HS-5 (cell line): ENCODE measurements around the gene STIMATE.

Source experiments
- DNase-seq: peaks from one replicate; pipeline ENCODE4 v3.0.0-alpha.2; 2012; ENCODE audit warnings: low read depth

The STIMATE gene

GRCh38 chr3:52893723-52894122 lies 3.6 kb downstream of the STIMATE start:
- DNase-seq: no peak

- no peak for DNase-seq
Measured at GRCh38 chr3:52892625-52893311, 4.6 kb downstream of the STIMATE start.

GRCh38 chr3:52892290-52892624 lies 5.1 kb downstream of the STIMATE start:
- DNase-seq: no peak

GRCh38 chr3:52891615-52892081 lies 5.7 kb downstream of the STIMATE start:
- no peak for DNase-seq

- no peak for DNase-seq
Measured at GRCh38 chr3:52891164-52891563, 6.2 kb downstream of the STIMATE start.

GRCh38 chr3:52890735-52891134 lies 6.6 kb downstream of the STIMATE start:
- no peak for DNase-seq

GRCh38 chr3:52889901-52890300 lies 7.4 kb downstream of the STIMATE start:
- no peak for DNase-seq

GRCh38 chr3:52887166-52887565 lies 10.2 kb downstream of the STIMATE start:
- DNase-seq: no peak

- DNase-seq: no peak
Measured at GRCh38 chr3:52886049-52886730, 11.2 kb downstream of the STIMATE start.

- DNase-seq: no peak
Measured at GRCh38 chr3:52882377-52882776, 15.0 kb downstream of the STIMATE start.

GRCh38 chr3:52881871-52882270 lies 15.5 kb downstream of the STIMATE start:
- no peak for DNase-seq

GRCh38 chr3:52880474-52880873 lies 16.9 kb downstream of the STIMATE start:
- no peak for DNase-seq

GRCh38 chr3:52880047-52880446 lies 17.3 kb downstream of the STIMATE start:
- no peak for DNase-seq

GRCh38 chr3:52879581-52879980 lies 17.8 kb downstream of the STIMATE start:
- no peak for DNase-seq

GRCh38 chr3:52879090-52879489 lies 18.3 kb downstream of the STIMATE start:
- no peak for DNase-seq

GRCh38 chr3:52877085-52877484 lies 20.3 kb downstream of the STIMATE start:
- no peak for DNase-seq

GRCh38 chr3:52874864-52875587 lies 22.3 kb downstream of the STIMATE start:
- no peak for DNase-seq

- no peak for DNase-seq
Measured at GRCh38 chr3:52874160-52874701, 23.1 kb downstream of the STIMATE start.

GRCh38 chr3:52873433-52874159 lies 23.8 kb downstream of the STIMATE start:
- no peak for DNase-seq

GRCh38 chr3:52872245-52872644 lies 25.1 kb downstream of the STIMATE start:
- no peak for DNase-seq

- DNase-seq: no peak
Measured at GRCh38 chr3:52871761-52872160, 25.6 kb downstream of the STIMATE start.

- DNase-seq: no peak
Measured at GRCh38 chr3:52870471-52870870, 26.9 kb downstream of the STIMATE start.
